HG03159 (cell line): ENCODE results near the gene ATP7A.
"Not testable (repeated sequence)": the region's sequence is repeated elsewhere in the genome, so short reads cannot be mapped to it uniquely, and the experiment has no call there.

Experiments used
- ATAC-seq: cut with Tn5 transposase; IDR thresholded peaks from one replicate; pipeline ENCODE4 v1.9.1; 2021; ENCODE audit warnings: mild to moderate bottlenecking, moderate library complexity; ENCODE audit not compliant: unreplicated experiment

The ATP7A gene

GRCh38 chrX:77910108-77910840, at the start of gene ATP7A:
TSS of gene ATP7A (plus strand) at chrX:77910693. CDS start at chrX:77971642, 60,949 bp downstream.
- peak; percentile 94 for ATAC-seq

GRCh38 chrX:77875372-77875771, 35.1 kb upstream of the ATP7A start:
- no peak for ATAC-seq

- ATAC-seq, result not testable (repeated sequence)
Observed at GRCh38 chrX:77881418-77881817, 29.1 kb upstream of the ATP7A start.

GRCh38 chrX:77892887-77893286, 17.6 kb upstream of the ATP7A start:
- no peak for ATAC-seq

GRCh38 chrX:77893713-77894112, 16.8 kb upstream of the ATP7A start:
- ATAC-seq, result no peak

- ATAC-seq, result peak; percentile 92
Observed at GRCh38 chrX:77894921-77895886, 15.3 kb upstream of the ATP7A start, which contains the start of gene MAGT1. TSS of gene MAGT1 (minus strand) at chrX:77895435. CDS start at chrX:77895410, 25 bp downstream.

GRCh38 chrX:77899081-77899828, 11.2 kb upstream of the ATP7A start, which contains the start of gene COX7B:
TSS of gene COX7B (plus strand) at chrX:77899468. CDS start at chrX:77899554, 86 bp downstream.
- ATAC-seq, result peak; percentile 60

GRCh38 chrX:77900688-77901087, 9.8 kb upstream of the ATP7A start:
- no peak for ATAC-seq

- no peak for ATAC-seq
Observed at GRCh38 chrX:77901506-77901905, 9.0 kb upstream of the ATP7A start.

GRCh38 chrX:77917294-77917933, 6.9 kb downstream of the ATP7A start:
- ATAC-seq, result peak; percentile 53

- ATAC-seq, result no peak
Observed at GRCh38 chrX:77918568-77918967, 8.1 kb downstream of the ATP7A start.

GRCh38 chrX:77919370-77919769, 8.9 kb downstream of the ATP7A start:
- ATAC-seq, result not testable (repeated sequence)

GRCh38 chrX:77922787-77923186, 12.3 kb downstream of the ATP7A start:
- no peak for ATAC-seq

GRCh38 chrX:77924320-77924859, 13.9 kb downstream of the ATP7A start:
- no peak for ATAC-seq

- no peak for ATAC-seq
Observed at GRCh38 chrX:77925764-77926163, 15.3 kb downstream of the ATP7A start.

- no peak for ATAC-seq
Observed at GRCh38 chrX:77930581-77930980, 20.1 kb downstream of the ATP7A start.

- no peak for ATAC-seq
Observed at GRCh38 chrX:77935886-77936285, 25.4 kb downstream of the ATP7A start.

- ATAC-seq, result no peak
Observed at GRCh38 chrX:77936299-77936698, 25.8 kb downstream of the ATP7A start.

- ATAC-seq, result no peak
Observed at GRCh38 chrX:77937291-77937690, 26.8 kb downstream of the ATP7A start.

GRCh38 chrX:77938083-77938680, 27.7 kb downstream of the ATP7A start:
- ATAC-seq, result no peak
